Measurements from ENCODE around the gene LSR.

The LSR gene

GRCh38 chr19:35296644-35297514 is 48.1 kb downstream of the LSR start:
- in situ Hi-C loops (cut with MboI; ENCODE audit: low sequenced_read_pairs) = no loop called here

GRCh38 chr19:35297515-35297848 is 48.7 kb downstream of the LSR start:
- in situ Hi-C loops (cut with MboI; ENCODE audit: low sequenced_read_pairs) = no loop called here

- in situ Hi-C loops (cut with MboI; ENCODE audit: low sequenced_read_pairs) = no loop called here
Observed at GRCh38 chr19:35297922-35298321, 49.1 kb downstream of the LSR start.

- in situ Hi-C loops (cut with MboI; ENCODE audit: low sequenced_read_pairs) = no loop called here
Observed at GRCh38 chr19:35298561-35298972, 49.8 kb downstream of the LSR start.

GRCh38 chr19:35299523-35300338 is 50.9 kb downstream of the LSR start:
- in situ Hi-C loops (cut with MboI; ENCODE audit: low sequenced_read_pairs) = no loop called here

- in situ Hi-C loops (cut with MboI; ENCODE audit: low sequenced_read_pairs) = no loop called here
Observed at GRCh38 chr19:35300339-35300649, 51.5 kb downstream of the LSR start.

GRCh38 chr19:35301961-35302360 is 53.2 kb downstream of the LSR start:
- in situ Hi-C loops (cut with MboI; ENCODE audit: low sequenced_read_pairs) = no loop called here

GRCh38 chr19:35302446-35302845 is 53.6 kb downstream of the LSR start:
- in situ Hi-C loops (cut with MboI; ENCODE audit: low sequenced_read_pairs) = no loop called here

GRCh38 chr19:35303357-35303915 is 54.6 kb downstream of the LSR start:
- in situ Hi-C loops (cut with MboI; ENCODE audit: low sequenced_read_pairs) = no loop called here

GRCh38 chr19:35304036-35304435 is 55.2 kb downstream of the LSR start:
- in situ Hi-C loops (cut with MboI; ENCODE audit: low sequenced_read_pairs) = no loop called here

- in situ Hi-C loops (cut with MboI; ENCODE audit: low sequenced_read_pairs) = no loop called here
Observed at GRCh38 chr19:35305181-35305580, 56.4 kb downstream of the LSR start.

GRCh38 chr19:35306473-35307246 is 57.9 kb downstream of the LSR start:
- in situ Hi-C loops (cut with MboI; ENCODE audit: low sequenced_read_pairs) = no loop called here

- in situ Hi-C loops (cut with MboI; ENCODE audit: low sequenced_read_pairs) = no loop called here
Observed at GRCh38 chr19:35307931-35308330, 59.1 kb downstream of the LSR start.

GRCh38 chr19:35308910-35309309 is 60.1 kb downstream of the LSR start:
- in situ Hi-C loops (cut with MboI; ENCODE audit: low sequenced_read_pairs) = no loop called here

- in situ Hi-C loops (cut with MboI; ENCODE audit: low sequenced_read_pairs) = no loop called here
Observed at GRCh38 chr19:35309481-35310279, 60.9 kb downstream of the LSR start.

- in situ Hi-C loops (cut with MboI; ENCODE audit: low sequenced_read_pairs) = no loop called here
Observed at GRCh38 chr19:35310331-35310730, 61.5 kb downstream of the LSR start.

- in situ Hi-C loops (cut with MboI; ENCODE audit: low sequenced_read_pairs) = no loop called here
Observed at GRCh38 chr19:35310811-35311465, 62.1 kb downstream of the LSR start.

GRCh38 chr19:35311901-35312665 is 63.3 kb downstream of the LSR start:
- in situ Hi-C loops (cut with MboI; ENCODE audit: low sequenced_read_pairs) = no loop called here

GRCh38 chr19:35313587-35313986 is 64.8 kb downstream of the LSR start:
- in situ Hi-C loops (cut with MboI; ENCODE audit: low sequenced_read_pairs) = no loop called here
